WTC11 (cell line): ENCODE measurements around the gene ADAP1. TPM values are rescaled to one million over a fixed set of nuclear protein-coding genes. Genes with fewer than 3 reads are reported as not detected.

Experiments
- ATAC-seq: fragments of 200-7000 bp; cut with Tn5 transposase; 2 replicates; pipeline ENCODE4 v1.10.0; 2021; ENCODE audit warnings: mild to moderate bottlenecking, moderate library complexity
- CTCF ChIA-PET: fragments of 300-600 bp; sonication (Branson Sonifier 250); formaldehyde crosslinking; loops from one replicate; lab custom pipeline; 2021; ENCODE audit warnings: antibody characterized with exemption; lab: Charles Lee
- POLR2A ChIA-PET: fragments of 350-600 bp; sonication (Branson Sonifier 250); formaldehyde crosslinking; loops from one replicate; lab custom pipeline; 2021; ENCODE audit warnings: antibody characterized with exemption; lab: Charles Lee
- DNase-seq: peaks from one replicate; pipeline ENCODE4 v3.0.0; 2021; ENCODE audit warnings: low spot score
- H3K27ac Mint-ChIP-seq: 2 replicates; pipeline ENCODE4 v1.8.0; 2021; ENCODE audit warnings: mixed read lengths
- H3K27me3 Mint-ChIP-seq: 2 replicates; pipeline ENCODE4 v1.8.0; 2021; ENCODE audit warnings: low read depth, mild to moderate bottlenecking, moderate library complexity, mixed read lengths
- H3K36me3 Mint-ChIP-seq: 2 replicates; pipeline ENCODE4 v1.8.0; 2021; ENCODE audit warnings: mixed read lengths
- H3K4me1 Mint-ChIP-seq: 2 replicates; pipeline ENCODE4 v1.8.0; 2022; ENCODE audit warnings: mixed read lengths
- H3K4me3 Mint-ChIP-seq: 2 replicates; pipeline ENCODE4 v1.8.0; 2021; ENCODE audit warnings: mild to moderate bottlenecking, moderate library complexity, mixed read lengths
- H3K9me3 Mint-ChIP-seq: 2 replicates; pipeline ENCODE4 v1.8.0; 2021; ENCODE audit warnings: mixed read lengths
- FOXK1 ChIP-seq: sonication (generic); formaldehyde crosslinking; IDR thresholded peaks from 2 replicates; pipeline ENCODE4 v1.8.0; 2022; ENCODE audit warnings: mild to moderate bottlenecking, moderate library complexity, missing genetic modification reagents
- KAT7 ChIP-seq: sonication (generic); formaldehyde crosslinking; IDR thresholded peaks from 2 replicates; pipeline ENCODE4 v1.8.1; 2023; ENCODE audit warnings: missing genetic modification reagents, mild to moderate bottlenecking, borderline replicate concordance
- NR3C1 ChIP-seq: sonication (generic); formaldehyde crosslinking; conservative IDR thresholded peaks from 2 replicates; pipeline ENCODE4 v1.8.1; 2023; ENCODE audit warnings: low read depth, mild to moderate bottlenecking, missing genetic modification reagents
- RORB ChIP-seq: fragments of 250-450 bp; sonication (Bioruptor Pico); IDR thresholded peaks from 2 replicates; pipeline ENCODE4 v1.9.0; 2021; ENCODE audit warnings: mild to moderate bottlenecking
- SP1 ChIP-seq: sonication (generic); formaldehyde crosslinking; conservative IDR thresholded peaks from 2 replicates; pipeline ENCODE4 v1.8.1; 2022; ENCODE audit warnings: missing genetic modification reagents
- TP53 ChIP-seq: sonication (generic); formaldehyde crosslinking; IDR thresholded peaks from 2 replicates; pipeline ENCODE4 v1.8.1; 2023; ENCODE audit warnings: mild to moderate bottlenecking, missing genetic modification reagents
- total RNA-seq: library from RNA; stranded (reverse); gene quantifications from 3 replicates; pipeline ENCODE4 v1.2.3, GENCODE V29; 2021
- TF ChIP-seq, protein P1 (sequence below): sonication (generic); formaldehyde crosslinking; IDR thresholded peaks from 2 replicates; pipeline ENCODE4 v1.8.1; 2023; ENCODE audit warnings: mild to moderate bottlenecking, missing genetic modification reagents
- TF ChIP-seq, protein P2 (sequence below): sonication (generic); formaldehyde crosslinking; IDR thresholded peaks from 2 replicates; pipeline ENCODE4 v1.8.0; 2022; ENCODE audit warnings: mild to moderate bottlenecking, missing genetic modification reagents
- TF ChIP-seq, protein P3 (sequence below): sonication (generic); formaldehyde crosslinking; IDR thresholded peaks from 2 replicates; pipeline ENCODE4 v1.8.0; 2022; ENCODE audit warnings: missing genetic modification reagents
- TF ChIP-seq, protein P4 (sequence below): sonication (generic); formaldehyde crosslinking; IDR thresholded peaks from 2 replicates; pipeline ENCODE4 v1.8.1; 2023; ENCODE audit warnings: mild to moderate bottlenecking, missing genetic modification reagents, moderate library complexity
- TF ChIP-seq, protein P5 (sequence below): fragments of 250-450 bp; sonication (Bioruptor Pico); IDR thresholded peaks from 2 replicates; pipeline ENCODE4 v1.8.0; 2021; ENCODE audit warnings: mild to moderate bottlenecking
- TF ChIP-seq, protein P6 (sequence below): sonication (generic); formaldehyde crosslinking; IDR thresholded peaks from 2 replicates; pipeline ENCODE4 v1.8.1; 2023; ENCODE audit warnings: mild to moderate bottlenecking, missing genetic modification reagents

ADAP1 gene
- total RNA-seq, 1 experiment from 2014 or later, result 4.3 TPM

DNA sequence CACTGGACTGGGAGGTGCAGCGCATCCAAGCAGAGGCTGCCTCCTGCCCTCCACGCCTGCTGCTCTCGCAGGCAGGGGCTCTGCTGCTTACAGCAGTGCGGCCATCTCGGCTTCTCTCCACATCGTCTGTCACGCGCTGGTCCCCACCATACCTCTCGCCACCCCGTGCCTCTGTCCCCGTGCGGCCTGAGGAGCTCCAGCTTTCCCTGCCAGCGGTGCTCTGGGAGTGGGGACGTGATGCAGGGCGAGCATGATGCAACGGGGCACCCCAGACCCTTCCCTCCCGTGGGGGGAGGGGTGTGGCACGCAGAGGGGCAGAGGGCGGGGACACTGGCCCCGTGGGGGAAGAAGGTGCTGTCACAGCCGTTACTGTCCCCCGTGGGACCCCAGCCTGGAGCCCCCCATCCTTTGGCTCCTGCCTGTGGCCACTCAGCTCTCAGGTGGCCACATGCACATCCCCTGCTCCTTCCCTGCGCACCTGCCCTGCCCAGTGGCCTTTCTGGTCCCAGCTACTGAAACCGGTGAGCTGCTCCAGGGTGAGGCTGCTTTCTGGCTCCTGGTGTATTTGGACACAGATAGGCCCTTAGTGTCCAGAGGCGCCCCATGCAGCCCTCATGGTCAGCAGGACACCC is 69.1 kb downstream of the ADAP1 start (continued):
- TF ChIP-seq, protein P1, sequence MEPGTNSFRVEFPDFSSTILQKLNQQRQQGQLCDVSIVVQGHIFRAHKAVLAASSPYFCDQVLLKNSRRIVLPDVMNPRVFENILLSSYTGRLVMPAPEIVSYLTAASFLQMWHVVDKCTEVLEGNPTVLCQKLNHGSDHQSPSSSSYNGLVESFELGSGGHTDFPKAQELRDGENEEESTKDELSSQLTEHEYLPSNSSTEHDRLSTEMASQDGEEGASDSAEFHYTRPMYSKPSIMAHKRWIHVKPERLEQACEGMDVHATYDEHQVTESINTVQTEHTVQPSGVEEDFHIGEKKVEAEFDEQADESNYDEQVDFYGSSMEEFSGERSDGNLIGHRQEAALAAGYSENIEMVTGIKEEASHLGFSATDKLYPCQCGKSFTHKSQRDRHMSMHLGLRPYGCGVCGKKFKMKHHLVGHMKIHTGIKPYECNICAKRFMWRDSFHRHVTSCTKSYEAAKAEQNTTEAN (CRISPR knock-in tag), result no peak
- TF ChIP-seq RORB (CRISPR knock-in tag) (no peak), TP53 (CRISPR knock-in tag) (no peak), KAT7 (CRISPR knock-in tag) (no peak), NR3C1 (CRISPR knock-in tag) (no peak)
- TF ChIP-seq, protein P2, sequence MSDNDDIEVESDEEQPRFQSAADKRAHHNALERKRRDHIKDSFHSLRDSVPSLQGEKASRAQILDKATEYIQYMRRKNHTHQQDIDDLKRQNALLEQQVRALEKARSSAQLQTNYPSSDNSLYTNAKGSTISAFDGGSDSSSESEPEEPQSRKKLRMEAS (CRISPR knock-in tag), result no peak
- TF ChIP-seq, protein P3, sequence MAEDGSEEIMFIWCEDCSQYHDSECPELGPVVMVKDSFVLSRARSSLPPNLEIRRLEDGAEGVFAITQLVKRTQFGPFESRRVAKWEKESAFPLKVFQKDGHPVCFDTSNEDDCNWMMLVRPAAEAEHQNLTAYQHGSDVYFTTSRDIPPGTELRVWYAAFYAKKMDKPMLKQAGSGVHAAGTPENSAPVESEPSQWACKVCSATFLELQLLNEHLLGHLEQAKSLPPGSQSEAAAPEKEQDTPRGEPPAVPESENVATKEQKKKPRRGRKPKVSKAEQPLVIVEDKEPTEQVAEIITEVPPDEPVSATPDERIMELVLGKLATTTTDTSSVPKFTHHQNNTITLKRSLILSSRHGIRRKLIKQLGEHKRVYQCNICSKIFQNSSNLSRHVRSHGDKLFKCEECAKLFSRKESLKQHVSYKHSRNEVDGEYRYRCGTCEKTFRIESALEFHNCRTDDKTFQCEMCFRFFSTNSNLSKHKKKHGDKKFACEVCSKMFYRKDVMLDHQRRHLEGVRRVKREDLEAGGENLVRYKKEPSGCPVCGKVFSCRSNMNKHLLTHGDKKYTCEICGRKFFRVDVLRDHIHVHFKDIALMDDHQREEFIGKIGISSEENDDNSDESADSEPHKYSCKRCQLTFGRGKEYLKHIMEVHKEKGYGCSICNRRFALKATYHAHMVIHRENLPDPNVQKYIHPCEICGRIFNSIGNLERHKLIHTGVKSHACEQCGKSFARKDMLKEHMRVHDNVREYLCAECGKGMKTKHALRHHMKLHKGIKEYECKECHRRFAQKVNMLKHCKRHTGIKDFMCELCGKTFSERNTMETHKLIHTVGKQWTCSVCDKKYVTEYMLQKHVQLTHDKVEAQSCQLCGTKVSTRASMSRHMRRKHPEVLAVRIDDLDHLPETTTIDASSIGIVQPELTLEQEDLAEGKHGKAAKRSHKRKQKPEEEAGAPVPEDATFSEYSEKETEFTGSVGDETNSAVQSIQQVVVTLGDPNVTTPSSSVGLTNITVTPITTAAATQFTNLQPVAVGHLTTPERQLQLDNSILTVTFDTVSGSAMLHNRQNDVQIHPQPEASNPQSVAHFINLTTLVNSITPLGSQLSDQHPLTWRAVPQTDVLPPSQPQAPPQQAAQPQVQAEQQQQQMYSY, result no peak
- TF ChIP-seq, protein P4, sequence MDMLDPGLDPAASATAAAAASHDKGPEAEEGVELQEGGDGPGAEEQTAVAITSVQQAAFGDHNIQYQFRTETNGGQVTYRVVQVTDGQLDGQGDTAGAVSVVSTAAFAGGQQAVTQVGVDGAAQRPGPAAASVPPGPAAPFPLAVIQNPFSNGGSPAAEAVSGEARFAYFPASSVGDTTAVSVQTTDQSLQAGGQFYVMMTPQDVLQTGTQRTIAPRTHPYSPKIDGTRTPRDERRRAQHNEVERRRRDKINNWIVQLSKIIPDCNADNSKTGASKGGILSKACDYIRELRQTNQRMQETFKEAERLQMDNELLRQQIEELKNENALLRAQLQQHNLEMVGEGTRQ (CRISPR knock-in tag), result no peak

DNA sequence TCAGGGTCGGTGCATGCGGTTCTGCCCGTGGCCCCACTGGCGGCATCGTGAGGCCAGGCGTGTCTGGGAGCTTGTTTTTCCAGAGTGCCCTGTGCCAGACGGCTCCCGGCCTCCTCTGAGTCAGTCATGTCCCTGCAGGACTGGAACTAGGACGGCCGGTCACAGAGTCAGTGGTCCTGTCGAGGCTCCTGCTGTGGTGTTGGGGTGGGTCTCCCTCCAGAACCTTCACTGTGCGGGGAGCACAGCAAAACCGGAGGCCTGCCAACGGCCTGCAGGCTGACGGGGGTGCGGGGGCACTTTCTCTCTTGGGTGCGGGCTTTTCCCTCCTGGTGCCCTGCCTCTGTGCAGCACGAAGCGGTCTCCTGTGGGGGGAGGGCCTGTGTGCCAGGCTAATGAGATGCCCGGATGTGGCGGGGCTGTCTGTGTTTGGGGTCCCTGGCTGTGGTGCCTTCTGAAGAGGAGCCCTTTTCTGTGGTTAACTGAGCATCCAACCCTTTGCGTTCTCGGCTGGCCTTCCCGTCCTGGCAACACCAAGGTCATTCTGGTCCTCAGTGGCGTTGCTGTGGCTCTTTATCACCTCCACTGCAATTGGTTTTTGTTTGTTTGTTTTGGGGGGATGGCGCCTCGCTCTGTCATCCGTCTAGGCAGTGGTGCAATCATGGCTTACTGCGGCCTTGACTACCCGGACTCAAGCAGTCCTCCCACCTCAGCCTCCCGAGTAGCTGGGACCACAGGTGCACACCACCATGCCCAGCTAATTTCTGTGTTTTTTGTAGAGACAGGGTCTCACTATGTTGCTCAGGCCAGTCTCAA is 70.1 kb downstream of the ADAP1 start:
- no peaks in the 10 kb centered on the region for H3K27me3 Mint-ChIP-seq
- peaks cover 16% of the 10 kb centered on the region for H3K36me3 Mint-ChIP-seq
- DNase-seq (no peak), ATAC-seq (no peak)
- no peaks in the 10 kb centered on the region for H3K9me3 Mint-ChIP-seq
- TF ChIP-seq, protein P5, sequence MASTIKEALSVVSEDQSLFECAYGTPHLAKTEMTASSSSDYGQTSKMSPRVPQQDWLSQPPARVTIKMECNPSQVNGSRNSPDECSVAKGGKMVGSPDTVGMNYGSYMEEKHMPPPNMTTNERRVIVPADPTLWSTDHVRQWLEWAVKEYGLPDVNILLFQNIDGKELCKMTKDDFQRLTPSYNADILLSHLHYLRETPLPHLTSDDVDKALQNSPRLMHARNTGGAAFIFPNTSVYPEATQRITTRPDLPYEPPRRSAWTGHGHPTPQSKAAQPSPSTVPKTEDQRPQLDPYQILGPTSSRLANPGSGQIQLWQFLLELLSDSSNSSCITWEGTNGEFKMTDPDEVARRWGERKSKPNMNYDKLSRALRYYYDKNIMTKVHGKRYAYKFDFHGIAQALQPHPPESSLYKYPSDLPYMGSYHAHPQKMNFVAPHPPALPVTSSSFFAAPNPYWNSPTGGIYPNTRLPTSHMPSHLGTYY (CRISPR knock-in tag), result no peak
- TF ChIP-seq KAT7 (CRISPR knock-in tag) (no peak), SP1 (CRISPR knock-in tag) (no peak), RORB (CRISPR knock-in tag) (no peak), FOXK1 (CRISPR knock-in tag) (no peak)
- TF ChIP-seq, protein P2 (CRISPR knock-in tag), result no peak
- TF ChIP-seq, protein P6, sequence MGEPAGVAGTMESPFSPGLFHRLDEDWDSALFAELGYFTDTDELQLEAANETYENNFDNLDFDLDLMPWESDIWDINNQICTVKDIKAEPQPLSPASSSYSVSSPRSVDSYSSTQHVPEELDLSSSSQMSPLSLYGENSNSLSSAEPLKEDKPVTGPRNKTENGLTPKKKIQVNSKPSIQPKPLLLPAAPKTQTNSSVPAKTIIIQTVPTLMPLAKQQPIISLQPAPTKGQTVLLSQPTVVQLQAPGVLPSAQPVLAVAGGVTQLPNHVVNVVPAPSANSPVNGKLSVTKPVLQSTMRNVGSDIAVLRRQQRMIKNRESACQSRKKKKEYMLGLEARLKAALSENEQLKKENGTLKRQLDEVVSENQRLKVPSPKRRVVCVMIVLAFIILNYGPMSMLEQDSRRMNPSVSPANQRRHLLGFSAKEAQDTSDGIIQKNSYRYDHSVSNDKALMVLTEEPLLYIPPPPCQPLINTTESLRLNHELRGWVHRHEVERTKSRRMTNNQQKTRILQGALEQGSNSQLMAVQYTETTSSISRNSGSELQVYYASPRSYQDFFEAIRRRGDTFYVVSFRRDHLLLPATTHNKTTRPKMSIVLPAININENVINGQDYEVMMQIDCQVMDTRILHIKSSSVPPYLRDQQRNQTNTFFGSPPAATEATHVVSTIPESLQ (CRISPR knock-in tag), result no peak
- peaks cover 4% of the 10 kb centered on the region; the same call in 1 of the 2 replicates for H3K4me1 Mint-ChIP-seq
- H3K27ac Mint-ChIP-seq, result peak overlapping the region; percentile 42
- POLR2A ChIA-PET, result no interaction called here
- H3K4me3 Mint-ChIP-seq, result no peak overlapping the region
- CTCF ChIA-PET, result interaction anchor here (1.3 kb wide), 1 partner anchor 11 kb away, joined by 5 read pairs; no protein-coding TSS in a partner anchor
